Thyroid gland (tissue), 4 donors: ENCODE results near the gene MARVELD1.

ENCODE experiments used
- CTCF ChIP-seq, 6 experiments: fragments of 200-600 bp in 3 of 6; fragments of 450-650 bp in 3 of 6; sonication (generic) in 3 of 6; IDR thresholded peaks; one replicate each; pipeline ENCODE4 v1.5.1; 2016 to 2019; ENCODE audit warnings: antibody characterized with exemption in 6 of 6, mild to moderate bottlenecking in 2 of 6, inconsistent platforms in 1 of 6, moderate library complexity in 1 of 6
- POLR2A ChIP-seq, 2 donors: fragments of 450-650 bp; IDR thresholded peaks; one replicate each; pipeline ENCODE4 v1.6.1; 2017; ENCODE audit warnings: antibody characterized with exemption in 2 of 2, mild to moderate bottlenecking in 2 of 2, moderate library complexity in 1 of 2

DNA sequence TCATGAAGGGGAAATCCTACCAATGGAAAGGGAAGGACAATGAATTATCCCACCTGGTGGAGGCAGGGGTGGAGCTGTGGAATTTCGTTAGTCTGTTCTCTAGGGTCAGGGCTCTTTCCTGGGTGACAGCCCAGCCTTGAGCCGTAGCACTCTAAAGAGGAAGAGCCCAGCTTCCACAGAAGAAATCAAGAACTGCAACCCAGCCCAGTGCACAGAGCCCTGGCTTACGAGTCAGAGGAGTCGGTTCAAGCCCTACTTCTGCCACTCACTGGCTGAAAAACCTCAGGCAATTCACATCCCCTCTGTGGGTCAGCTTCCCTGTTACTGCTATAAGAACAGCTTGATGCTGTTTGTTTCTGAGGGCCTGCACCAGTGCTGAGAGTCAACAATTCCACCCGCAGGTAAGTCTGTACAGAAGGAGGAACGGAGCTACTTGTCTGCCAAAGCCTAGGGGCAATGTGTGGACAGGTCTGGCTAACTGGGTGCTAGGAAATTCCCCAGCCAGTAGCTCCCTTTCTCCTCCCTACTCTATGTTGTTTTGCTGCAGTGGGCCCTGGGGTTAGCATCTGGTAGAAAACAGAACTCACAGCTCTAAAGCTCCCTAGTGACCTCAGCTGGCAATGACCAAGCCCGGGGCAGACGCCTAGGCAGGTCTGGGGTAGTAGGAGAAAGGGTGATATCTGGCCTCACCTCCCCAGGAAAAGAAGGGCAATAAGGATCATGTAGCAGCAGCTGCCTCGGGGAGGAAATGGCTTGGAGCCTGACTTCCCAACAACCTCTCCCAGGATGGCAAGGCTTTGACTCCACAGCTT, 29.8 kb upstream of the MARVELD1 start:
- TF ChIP-seq CTCF (IDR thresholded peaks at IDR 0.05) (no peak), POLR2A (IDR thresholded peaks at IDR 0.05) (no peak)
